HEK293T (cell line): ENCODE data around the gene ZNF287.

Experiments used
- BHLHE40 ChIP-seq: fragments of 450-650 bp; IDR thresholded peaks from 2 replicates; pipeline ENCODE4 v1.6.1; 2016; ENCODE audit warnings: mild to moderate bottlenecking, moderate library complexity, borderline replicate concordance
- ELF4 ChIP-seq: fragments of 450-650 bp; IDR thresholded peaks from 2 replicates; pipeline ENCODE4 v1.6.1; 2017; ENCODE audit warnings: antibody characterized with exemption
- FOXA1 ChIP-seq: fragments of 450-650 bp; IDR thresholded peaks from 2 replicates; pipeline ENCODE4 v1.6.1; 2016; ENCODE audit warnings: mild to moderate bottlenecking
- FOXK2 ChIP-seq: fragments of 450-650 bp; IDR thresholded peaks from 2 replicates; pipeline ENCODE4 v1.6.1; 2016; ENCODE audit warnings: mild to moderate bottlenecking
- FOXM1 ChIP-seq: fragments of 450-650 bp; IDR thresholded peaks from 2 replicates; pipeline ENCODE4 v1.6.1; 2017; ENCODE audit warnings: mild to moderate bottlenecking, borderline replicate concordance
- HDGF ChIP-seq: fragments of 450-650 bp; IDR thresholded peaks from 2 replicates; pipeline ENCODE4 v1.6.1; 2017; ENCODE audit warnings: antibody characterized with exemption, borderline replicate concordance
- L3MBTL2 ChIP-seq: fragments of 450-650 bp; conservative IDR thresholded peaks from 2 replicates; pipeline ENCODE4 v1.6.1; 2016; ENCODE audit warnings: mild to moderate bottlenecking
- LEF1 ChIP-seq: fragments of 450-650 bp; IDR thresholded peaks from 2 replicates; pipeline ENCODE4 v1.6.1; 2017; ENCODE audit warnings: mild to moderate bottlenecking, borderline replicate concordance
- NFRKB ChIP-seq: fragments of 450-650 bp; IDR thresholded peaks from 2 replicates; pipeline ENCODE4 v1.6.1; 2016; ENCODE audit warnings: mild to moderate bottlenecking, moderate library complexity
- SP1 ChIP-seq: fragments of 450-650 bp; IDR thresholded peaks from 2 replicates; pipeline ENCODE4 v1.6.1; 2017
- SUZ12 ChIP-seq: fragments of 450-650 bp; IDR thresholded peaks from 2 replicates; pipeline ENCODE4 v1.6.1; 2016; ENCODE audit warnings: mild to moderate bottlenecking
- TARDBP ChIP-seq: fragments of 450-650 bp; IDR thresholded peaks from 2 replicates; pipeline ENCODE4 v1.6.1; 2016
- ZNF384 ChIP-seq: fragments of 450-650 bp; IDR thresholded peaks from 2 replicates; pipeline ENCODE4 v1.6.1; 2016
- TF ChIP-seq, protein P1 (sequence below): fragments of 450-650 bp; IDR thresholded peaks from 2 replicates; pipeline ENCODE4 v1.6.1; 2016

DNA sequence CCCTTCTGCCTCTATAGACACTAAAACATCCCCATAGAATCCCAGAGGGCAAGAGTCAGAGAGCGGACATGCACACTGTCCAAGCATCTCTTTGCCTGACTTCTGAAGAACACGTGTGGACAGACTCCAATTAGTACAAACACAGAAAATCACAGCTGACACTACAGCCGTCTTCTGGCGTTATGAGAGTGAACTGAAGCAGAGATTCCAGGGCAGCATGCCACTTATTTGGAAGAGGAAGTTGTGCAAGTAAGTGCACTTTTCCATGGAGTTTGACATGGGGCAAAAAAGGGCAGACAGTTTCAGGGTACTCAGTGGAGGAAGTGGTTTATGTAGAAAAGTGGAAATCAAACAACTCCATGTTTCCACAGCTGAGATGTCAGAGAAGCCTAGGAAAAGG, 16.8 kb upstream of the ZNF287 start:
- no peak for TF ChIP-seq NFRKB
- TF ChIP-seq FOXM1 = no peak
- no peak for TF ChIP-seq ELF4
- TF ChIP-seq ZNF384 = no peak
- TF ChIP-seq BHLHE40 = no peak
- TF ChIP-seq FOXA1 = no peak
- TF ChIP-seq TARDBP = no peak
- no peak for TF ChIP-seq LEF1
- no peak for TF ChIP-seq SP1
- TF ChIP-seq, protein P1, sequence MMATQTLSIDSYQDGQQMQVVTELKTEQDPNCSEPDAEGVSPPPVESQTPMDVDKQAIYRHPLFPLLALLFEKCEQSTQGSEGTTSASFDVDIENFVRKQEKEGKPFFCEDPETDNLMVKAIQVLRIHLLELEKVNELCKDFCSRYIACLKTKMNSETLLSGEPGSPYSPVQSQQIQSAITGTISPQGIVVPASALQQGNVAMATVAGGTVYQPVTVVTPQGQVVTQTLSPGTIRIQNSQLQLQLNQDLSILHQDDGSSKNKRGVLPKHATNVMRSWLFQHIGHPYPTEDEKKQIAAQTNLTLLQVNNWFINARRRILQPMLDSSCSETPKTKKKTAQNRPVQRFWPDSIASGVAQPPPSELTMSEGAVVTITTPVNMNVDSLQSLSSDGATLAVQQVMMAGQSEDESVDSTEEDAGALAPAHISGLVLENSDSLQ = no peak
- TF ChIP-seq FOXK2 = no peak
- no peak for TF ChIP-seq HDGF
- no peak for TF ChIP-seq L3MBTL2
- no peak for TF ChIP-seq SUZ12
